Lung microvascular endothelial cell (primary cell): Measurements from ENCODE around the gene EIF4E1B. TPM values are rescaled to one million over a fixed set of nuclear protein-coding genes. Genes with fewer than 3 reads are reported as not detected.

Experiments used
- DNase-seq, 2 donors: peaks; one replicate each; pipeline versions ENCODE4 v3.0.0 to v3.0.0-alpha.2; 2010; ENCODE audit warnings: low read depth in 2 of 2
- total RNA-seq: library from RNA; depleted of rRNA; stranded (reverse); fragments of >200 nt; gene quantifications from 2 replicates; pipeline ENCODE4 v1.2.1, GENCODE V29; 2014

The EIF4E1B gene
- total RNA-seq, 1 donor from 2014 or later, result not detected

DNA sequence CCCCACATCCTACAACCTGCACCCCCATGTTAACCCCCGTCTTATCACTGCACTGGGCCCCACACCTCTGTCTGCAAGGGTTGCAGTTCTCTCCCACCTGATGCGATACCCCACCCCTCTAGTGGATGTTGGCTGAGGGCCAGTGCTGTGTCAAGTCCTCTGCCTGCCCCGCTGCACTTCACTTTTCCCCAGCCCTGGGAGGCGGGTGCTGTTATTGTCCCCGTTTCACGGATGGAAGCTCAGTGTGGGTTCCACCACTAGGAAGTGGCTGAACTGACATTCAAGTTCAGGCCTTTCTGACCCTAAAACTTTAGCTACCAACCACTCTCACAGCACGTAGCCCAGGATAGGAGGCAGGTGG is 3.6 kb upstream of the EIF4E1B start:
- no peak for DNase-seq

DNA sequence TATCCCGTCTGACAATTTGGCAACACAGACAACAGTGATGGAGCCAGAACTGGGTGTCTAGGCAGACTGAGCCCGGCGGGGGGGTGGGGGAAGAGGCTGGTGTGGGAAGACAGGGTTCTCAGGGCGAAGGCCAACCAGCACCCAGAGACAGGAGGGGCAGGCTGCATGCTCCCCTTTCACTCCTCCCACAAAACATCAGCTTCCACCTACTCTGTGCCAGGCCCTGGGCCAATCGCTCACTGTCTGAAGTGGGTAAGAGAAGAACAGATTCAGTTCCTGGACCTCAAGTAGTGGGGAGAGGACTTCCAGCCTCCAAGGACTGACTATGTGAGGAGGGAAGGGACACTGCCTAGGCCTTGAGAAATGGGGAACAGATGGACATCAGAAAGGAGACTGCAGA is 2.9 kb upstream of the EIF4E1B start:
- no peak for DNase-seq

DNA sequence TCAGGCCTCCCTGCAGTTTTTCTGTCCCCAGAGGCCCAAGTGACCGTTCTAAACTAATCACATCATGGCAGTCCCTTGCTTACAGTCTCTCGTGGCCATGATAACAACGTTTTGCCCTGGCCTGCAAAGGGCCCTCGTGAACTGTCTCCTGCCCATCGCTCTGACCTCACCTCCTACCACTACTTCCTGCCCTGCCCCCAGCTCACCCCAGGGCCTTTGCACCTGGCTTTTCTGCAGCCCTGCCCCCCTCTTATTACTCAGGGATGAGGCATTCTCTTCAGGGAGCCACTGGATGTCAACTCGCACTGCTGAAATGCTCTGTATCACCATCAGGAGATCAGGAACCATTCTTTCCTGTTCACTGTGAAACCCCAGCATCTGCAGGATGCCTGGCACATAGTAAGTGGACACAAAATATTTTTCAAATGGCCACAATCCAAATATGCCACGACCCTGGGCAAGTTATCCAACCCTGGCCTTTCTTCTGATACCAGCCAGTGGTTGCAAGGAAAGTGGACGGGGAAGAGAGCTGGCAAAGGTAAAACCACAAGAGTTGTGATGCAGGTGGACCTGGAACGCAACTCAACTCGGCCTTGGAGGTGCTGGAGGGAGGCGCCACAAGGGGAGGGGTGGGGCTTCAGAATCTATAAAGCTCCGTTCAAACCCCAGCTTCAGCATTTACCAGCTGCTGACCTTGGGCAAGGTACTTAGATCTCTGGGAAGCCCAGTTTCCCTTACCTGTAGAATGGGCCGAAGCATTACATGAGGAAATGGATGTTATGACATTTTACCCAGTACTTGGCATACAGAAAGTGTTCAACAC is 1.9 kb upstream of the EIF4E1B start:
- DNase-seq, result peak in 1 of 2 donors; percentile 77

- no peak for DNase-seq
These were observed 1.1 kb upstream of the EIF4E1B start for GRCh38 chr5:176629317-176629852.

- no peak for DNase-seq
These were observed 277 bp downstream of the EIF4E1B start for GRCh38 chr5:176630681-176631222.

DNA sequence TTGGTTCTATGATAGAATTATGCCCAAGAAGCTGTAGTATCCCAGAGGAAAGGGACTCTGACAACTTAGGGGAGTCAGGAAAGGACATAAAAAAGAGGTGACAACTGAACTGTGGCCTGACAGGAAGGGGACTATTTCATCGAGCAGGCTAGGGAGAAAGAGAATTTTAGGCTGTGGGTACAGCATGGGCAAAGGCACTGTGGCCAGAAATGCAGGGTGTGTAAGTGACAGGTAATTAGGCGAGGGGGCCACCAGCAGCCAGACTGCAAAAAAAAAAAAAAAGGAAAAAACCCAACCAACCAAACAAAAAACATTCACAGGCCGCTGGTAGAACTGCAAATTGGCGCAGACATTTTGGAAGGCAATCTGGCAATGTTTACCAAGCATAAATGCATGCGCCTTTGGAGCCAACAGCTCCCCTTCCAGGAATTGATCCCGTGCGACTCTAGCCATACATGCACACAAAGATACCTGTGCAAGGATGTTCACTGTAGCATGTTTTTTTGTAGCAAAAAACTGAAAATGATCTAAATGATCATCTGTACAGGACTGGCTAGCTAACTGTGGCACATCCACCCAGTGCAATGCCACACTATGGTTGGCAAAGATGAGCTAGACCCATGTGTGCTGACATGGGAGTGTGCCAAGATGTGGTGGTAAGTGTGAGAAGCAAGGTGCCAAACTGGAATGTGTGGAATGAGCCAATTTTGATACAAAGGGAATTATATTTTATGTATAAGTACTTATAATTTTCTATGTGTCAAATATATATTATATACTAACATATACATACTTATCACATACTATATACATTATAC is 1.1 kb downstream of the EIF4E1B start:
- DNase-seq, result no peak

DNA sequence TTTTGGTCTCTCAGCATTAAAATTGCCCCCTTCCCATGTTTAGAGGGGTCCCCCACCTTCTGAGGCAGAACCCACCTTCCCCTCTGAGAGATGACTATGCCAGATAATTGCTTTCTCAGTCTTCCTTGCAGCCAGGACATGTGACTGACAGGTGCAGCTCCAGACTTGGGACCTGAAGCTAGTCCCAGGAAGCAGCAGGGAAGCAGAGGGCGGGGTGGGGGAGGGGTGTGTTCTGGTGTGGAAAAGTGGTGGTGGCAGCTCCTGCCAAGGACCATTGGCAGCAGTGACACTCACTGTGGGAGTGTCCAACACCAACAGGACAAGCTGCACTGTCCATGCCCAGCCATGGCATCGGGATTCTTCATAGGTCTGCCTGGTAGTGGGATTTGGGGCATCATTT is 2.3 kb downstream of the EIF4E1B start:
- DNase-seq, result no peak

- DNase-seq, result no peak
These were observed 3.1 kb downstream of the EIF4E1B start for GRCh38 chr5:176633598-176633997.

DNA sequence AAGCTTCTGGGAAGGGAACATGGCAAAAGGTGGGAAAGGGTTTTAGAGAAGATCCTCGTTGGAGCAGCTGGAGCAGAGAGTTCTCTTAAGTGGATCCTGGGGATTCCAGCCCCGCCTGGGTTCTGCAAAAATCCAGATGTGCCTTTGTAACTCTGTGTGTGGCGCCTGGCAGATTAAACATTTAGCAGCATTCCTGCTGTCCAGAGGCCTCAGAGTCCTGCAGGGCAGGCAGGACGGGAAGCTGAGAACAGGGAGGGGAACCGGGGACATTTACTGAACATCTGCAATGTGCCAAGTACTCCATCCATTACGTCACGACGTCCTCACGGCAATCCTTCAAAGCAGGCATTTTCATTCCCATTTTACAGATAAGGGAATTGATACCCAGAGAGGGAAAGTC is 6.0 kb downstream of the EIF4E1B start:
- no peak for DNase-seq

- DNase-seq, result no peak
These were observed 7.1 kb downstream of the EIF4E1B start for GRCh38 chr5:176637556-176637955.

DNA sequence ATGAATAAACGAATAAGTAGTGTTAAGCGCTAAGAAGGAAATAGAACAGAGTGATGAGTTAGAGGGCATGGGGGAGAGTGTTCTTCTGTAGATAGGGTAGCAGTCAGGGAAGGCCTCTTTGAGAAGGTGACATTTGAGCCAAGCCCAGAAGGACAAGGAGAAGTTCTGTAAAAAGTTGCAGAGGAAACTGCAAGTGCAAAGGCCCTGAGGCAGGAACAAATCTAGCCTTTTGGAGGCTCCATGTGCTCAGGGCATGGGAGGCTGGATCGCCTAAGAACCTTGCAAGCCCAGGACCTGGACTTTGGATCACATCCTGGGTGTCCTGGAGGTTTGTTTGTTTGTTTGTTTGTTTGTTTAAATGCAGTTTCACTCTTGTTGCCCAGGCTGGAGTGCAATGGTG is 8.0 kb downstream of the EIF4E1B start:
- no peak for DNase-seq

GRCh38 chr5:176639208-176639607 is 8.7 kb downstream of the EIF4E1B start:
- DNase-seq, result no peak

DNA sequence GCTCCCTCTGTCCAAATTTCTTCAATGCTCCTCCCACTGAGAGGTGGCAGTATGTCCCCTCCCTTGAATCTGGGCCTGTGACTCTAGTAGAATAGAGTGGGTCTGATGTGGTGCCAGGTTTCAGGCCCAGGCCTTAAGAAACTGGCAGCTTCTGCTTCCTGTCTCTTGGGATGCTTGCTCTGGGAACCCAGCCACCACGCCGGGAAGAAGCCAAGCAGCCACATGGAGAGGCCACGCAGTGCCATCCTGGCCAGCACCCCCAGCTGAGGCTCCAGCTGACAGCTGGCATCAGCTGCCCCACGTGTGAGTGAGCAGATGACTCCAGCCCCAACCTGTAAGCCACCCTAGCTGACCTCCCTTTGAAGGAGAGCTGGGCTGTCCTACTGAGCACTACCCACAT is 9.5 kb downstream of the EIF4E1B start:
- DNase-seq, result no peak

- DNase-seq, result no peak
These were observed 10.1 kb downstream of the EIF4E1B start for GRCh38 chr5:176640616-176641015.

- DNase-seq, result no peak
These were observed 12.4 kb downstream of the EIF4E1B start for GRCh38 chr5:176642675-176643490.

GRCh38 chr5:176643491-176644219 is 13.2 kb downstream of the EIF4E1B start:
- no peak for DNase-seq

- no peak for DNase-seq
These were observed 13.8 kb downstream of the EIF4E1B start for GRCh38 chr5:176644294-176644693.

DNA sequence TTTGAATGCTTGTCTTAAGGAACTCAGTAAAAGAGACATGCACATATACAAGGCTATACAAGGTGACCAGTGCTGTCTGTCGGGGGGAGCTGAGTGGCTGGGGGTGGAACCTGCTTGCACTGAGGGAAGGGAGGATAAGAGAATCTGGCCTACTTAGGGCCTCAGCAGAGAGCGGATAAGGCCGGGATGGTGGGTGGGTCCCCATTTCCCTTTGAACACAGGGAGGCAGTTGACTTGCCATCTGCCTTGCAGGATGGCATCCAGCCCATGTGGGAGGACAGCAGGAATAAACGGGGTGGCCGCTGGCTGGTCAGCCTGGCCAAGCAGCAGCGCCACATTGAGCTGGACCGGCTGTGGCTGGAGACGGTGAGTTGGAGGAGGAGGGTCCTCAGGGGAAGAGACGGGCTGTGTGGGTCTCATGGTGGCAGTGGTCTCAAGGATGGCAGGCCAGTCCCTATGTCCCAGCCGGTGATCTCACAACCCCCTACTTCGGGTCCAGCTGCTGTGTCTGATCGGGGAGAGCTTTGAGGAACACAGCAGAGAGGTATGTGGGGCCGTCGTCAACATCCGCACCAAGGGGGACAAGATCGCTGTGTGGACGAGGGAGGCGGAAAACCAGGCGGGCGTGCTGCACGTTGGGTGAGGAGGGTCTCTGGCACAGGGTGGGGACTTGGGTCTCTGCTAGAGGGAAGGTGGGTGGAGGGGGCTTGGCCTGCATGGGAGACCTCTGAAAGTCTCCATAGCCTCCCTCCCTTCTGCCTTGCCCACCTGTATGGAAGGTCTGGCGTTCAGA is 14.6 kb downstream of the EIF4E1B start:
- no peak for DNase-seq

- DNase-seq, result no peak
These were observed 15.7 kb downstream of the EIF4E1B start for GRCh38 chr5:176646049-176646706.

- no peak for DNase-seq
These were observed 16.2 kb downstream of the EIF4E1B start for GRCh38 chr5:176646707-176647029.
